Jurkat, Clone E6-1 (cell line): ENCODE data around the gene PRSS16.

Experiments used
- DNase-seq: peaks from one replicate; pipeline ENCODE4 v3.0.0-alpha.2; 2011; ENCODE audit warnings: low read depth, low spot score
- H3K4me3 ChIP-seq: 2 replicates; pipeline ENCODE4 v1.5.1; 2011; ENCODE audit warnings: mild to moderate bottlenecking, low read length, control low read depth, moderate library complexity

The PRSS16 gene

GRCh38 chr6:27280064-27280539 lies 32.6 kb downstream of the PRSS16 start:
- DNase-seq = peak; percentile 16
- H3K4me3 ChIP-seq = no peak overlapping the region

GRCh38 chr6:27280540-27281000 lies 33.1 kb downstream of the PRSS16 start:
- no peak for DNase-seq
- no peak overlapping the region for H3K4me3 ChIP-seq

DNA sequence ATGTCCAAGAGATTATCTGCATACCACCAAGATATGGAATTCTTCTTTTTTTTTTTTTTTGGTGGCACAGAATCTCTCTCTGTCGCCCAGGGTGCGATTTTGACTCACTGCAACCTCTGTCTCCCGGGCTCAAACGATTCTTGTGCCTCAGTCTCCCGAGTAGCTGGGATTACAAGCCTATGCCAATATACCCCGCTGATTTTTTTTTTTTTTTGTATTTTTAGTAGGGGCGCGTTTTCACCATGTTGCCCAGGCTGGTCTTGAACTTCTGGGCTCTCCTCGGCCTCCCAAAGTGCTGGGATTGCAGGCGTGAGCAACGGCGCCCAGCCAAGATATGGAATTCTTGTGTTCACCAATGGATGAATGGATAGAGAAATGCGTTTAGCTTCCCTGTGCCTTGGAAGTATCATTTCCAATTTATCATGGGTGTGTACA lies 33.6 kb downstream of the PRSS16 start:
- DNase-seq = no peak

DNA sequence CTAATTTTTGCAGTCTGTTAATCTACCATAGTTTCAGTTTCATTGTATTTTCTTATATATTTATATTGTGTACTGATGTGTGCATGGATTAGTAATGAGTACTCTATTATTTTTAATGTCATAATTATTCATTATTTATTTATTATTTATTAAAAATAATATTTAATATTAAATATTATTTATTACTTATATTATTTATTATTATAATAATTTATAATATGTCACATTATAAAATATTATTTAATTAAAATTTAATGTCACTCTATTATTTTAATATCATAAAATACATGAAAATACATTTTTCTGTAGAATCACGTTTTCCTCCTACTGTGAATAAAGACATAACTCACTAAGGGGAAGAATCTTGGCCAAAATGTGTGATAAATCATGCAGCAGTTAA lies 34.1 kb downstream of the PRSS16 start:
- H3K4me3 ChIP-seq = no peak overlapping the region
- DNase-seq = no peak

More for the DNA sequence above, 33.6 kb downstream of the PRSS16 start:
- H3K4me3 ChIP-seq = no peak overlapping the region

GRCh38 chr6:27283279-27283678 lies 35.8 kb downstream of the PRSS16 start:
- H3K4me3 ChIP-seq = no peak overlapping the region
- DNase-seq = no peak

- DNase-seq = no peak
- no peak overlapping the region for H3K4me3 ChIP-seq
These were observed 38.6 kb downstream of the PRSS16 start for GRCh38 chr6:27286141-27286540.

DNA sequence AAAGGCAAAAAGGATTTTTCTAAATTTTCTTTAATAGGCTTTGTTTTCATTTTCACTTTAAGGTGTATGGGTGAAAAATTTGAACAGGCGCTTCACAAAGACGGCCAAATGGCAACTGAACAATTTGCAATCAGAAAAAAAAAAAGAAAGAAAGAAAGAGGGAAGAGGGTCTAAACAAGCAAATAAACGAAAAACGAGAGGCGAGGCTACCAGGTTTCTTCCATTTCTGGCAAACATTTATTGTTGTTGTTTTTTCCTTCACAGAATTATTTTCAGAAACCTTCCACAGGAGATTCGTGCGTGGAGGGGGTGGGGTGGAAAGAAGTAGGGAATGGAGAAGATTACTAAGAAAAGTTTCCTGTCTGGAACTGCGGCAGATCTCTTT lies 40.2 kb downstream of the PRSS16 start:
- H3K4me3 ChIP-seq = no peak overlapping the region
- DNase-seq = no peak

DNA sequence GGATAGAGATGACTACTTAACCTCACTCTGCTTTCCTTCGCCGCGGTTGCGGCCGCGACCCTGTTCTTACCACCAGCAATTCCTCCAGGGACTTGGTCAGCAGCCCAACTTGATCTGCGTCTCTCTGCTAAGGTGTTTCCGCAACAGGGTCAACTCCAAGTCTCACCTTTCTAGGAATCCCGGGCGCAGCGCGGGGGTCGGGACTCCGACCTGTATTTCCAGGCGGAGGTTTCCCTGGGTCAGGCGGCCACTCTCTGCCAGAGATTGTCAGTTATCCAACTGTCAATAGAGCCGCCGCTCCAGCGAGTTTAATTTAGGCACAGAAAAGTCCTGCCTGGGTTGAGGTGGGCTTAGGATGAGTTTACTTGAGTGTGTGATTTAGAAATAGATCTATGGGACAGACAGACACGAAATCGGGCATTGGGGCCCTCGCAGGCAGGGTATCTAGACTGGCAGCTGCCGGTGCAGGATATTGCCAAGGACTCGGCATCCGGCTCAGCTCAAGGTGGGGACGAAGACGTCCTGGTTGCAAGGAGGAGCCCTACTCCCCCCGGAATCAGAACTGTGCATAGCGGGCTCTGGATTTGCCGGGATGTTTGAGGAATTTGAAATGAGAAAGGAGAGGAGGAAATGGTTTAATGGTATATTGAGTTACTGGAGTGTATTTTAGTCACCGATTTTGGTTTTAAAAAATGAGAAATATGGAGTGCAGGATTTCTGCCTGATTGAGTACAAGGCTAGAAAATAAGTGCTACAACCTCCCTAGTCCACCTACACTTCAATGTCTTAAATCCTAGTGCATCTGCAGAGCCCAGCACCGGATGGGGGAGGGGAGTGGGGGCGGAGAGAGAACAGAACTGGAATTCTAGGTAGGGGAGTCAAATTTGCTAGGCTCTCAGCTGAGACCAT lies 40.9 kb downstream of the PRSS16 start:
- H3K4me3 ChIP-seq = no peak overlapping the region
- no peak for DNase-seq

DNA sequence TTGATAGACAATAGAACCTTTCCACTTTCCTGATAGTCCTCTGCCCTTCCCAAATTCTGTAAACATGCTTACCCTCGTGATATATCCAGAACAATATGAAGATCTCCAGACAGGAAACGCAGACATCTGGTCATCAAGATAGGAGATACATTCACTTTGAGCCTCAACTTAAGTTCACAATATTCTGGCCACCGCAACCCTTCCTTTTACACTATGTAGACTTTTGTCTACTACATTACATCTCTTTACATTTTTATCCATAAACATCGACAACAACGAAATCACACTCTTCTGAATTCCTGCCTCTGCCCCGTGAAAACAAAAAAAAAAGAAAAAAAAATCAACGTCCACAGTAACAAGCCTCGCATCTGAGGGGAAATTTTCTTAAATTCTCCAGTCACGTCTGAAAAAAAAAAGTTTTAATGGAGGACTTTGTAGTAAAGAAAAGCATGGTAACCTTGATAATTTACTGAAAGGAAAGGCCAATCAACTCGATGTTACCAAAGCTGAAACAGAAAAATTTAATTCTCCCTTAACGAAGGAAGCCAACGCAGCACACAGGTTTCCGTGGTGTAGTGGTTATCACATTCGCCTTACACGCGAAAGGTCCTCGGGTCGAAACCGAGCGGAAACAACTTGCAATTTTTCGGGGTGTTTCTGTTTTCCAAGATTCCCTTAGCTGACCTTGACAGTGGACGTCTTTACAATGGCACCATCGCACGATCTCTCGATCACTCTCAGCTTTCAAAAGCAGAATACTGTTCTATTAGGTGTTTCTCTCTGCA lies 42.8 kb downstream of the PRSS16 start:
- no peak for DNase-seq
- no peak overlapping the region for H3K4me3 ChIP-seq

DNA sequence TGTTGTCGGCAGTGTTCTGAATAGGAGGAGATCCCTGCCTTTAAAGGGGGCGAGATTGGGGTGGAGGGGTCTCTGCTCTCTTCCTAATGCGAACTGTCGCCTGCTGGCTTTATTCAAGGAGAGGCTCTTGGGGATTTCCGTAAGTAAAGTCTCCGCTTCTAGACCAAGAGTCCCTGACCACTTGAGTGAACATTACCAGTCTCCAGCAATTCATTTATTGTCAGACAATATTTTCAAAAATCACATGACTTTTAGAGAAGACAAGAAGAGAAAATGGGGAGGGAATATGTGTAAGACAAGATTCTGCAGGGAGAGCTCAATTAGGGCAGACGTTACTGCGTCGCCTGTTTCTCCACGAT lies 43.3 kb downstream of the PRSS16 start:
- H3K4me3 ChIP-seq = no peak overlapping the region
- DNase-seq = no peak

- no peak for DNase-seq
- no peak overlapping the region for H3K4me3 ChIP-seq
These were observed 46.1 kb downstream of the PRSS16 start for GRCh38 chr6:27293436-27294098.

DNA sequence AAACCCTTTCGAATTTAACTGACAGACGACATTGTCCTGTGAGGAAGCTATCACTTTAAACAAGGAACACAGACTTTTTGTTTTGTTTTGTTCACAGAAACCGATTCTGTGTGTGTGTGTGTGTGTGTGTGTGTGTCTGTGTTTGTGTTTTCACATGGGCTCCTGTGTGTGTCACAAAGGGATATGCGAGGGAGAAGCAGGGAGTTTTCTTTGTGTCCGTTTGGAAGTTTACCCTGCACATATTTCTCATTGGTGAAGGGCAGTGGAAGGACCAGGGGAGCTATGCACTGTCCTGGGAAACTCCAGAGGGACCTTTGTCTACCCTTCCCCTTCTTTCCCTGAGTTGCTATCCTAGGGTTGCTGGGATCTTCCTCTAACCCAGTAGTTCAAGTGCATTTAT lies 46.9 kb downstream of the PRSS16 start:
- DNase-seq = no peak
- no peak overlapping the region for H3K4me3 ChIP-seq

DNA sequence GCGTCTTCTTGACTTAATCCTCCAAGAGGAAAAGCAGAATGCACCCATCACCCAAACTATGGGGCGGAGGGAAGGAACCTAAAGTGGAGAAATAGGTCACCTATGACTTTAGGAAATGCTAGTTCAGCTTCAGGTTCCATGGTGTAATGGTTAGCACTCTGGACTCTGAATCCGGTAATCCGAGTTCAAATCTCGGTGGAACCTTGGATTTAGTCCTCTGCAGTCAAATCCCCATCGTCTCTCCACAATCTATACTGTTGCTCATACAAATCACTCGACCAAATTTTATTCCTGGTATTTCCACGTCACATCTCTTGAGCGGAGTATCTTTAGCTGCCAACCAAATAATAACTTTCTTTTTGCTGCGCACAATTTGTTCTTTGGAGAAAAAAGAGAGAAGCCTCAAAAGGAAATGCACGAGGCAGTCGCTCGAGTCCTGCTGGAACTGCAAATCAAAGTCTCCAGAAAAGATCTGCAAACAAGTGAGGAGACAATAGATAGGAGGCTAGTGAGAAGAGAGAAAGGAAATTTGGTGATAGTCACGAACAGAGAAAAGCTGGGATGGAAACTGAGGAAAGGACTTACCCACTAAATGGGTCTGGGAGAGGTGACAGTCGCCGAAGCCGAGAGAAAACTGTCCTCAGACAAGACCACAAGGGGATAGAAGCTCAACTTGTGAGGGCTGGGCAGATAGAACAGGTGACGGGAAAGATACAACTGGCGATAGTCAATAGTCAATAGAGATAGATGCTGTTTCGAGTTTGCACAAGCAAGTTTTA lies 48.0 kb downstream of the PRSS16 start:
- H3K4me3 ChIP-seq = no peak overlapping the region
- no peak for DNase-seq

DNA sequence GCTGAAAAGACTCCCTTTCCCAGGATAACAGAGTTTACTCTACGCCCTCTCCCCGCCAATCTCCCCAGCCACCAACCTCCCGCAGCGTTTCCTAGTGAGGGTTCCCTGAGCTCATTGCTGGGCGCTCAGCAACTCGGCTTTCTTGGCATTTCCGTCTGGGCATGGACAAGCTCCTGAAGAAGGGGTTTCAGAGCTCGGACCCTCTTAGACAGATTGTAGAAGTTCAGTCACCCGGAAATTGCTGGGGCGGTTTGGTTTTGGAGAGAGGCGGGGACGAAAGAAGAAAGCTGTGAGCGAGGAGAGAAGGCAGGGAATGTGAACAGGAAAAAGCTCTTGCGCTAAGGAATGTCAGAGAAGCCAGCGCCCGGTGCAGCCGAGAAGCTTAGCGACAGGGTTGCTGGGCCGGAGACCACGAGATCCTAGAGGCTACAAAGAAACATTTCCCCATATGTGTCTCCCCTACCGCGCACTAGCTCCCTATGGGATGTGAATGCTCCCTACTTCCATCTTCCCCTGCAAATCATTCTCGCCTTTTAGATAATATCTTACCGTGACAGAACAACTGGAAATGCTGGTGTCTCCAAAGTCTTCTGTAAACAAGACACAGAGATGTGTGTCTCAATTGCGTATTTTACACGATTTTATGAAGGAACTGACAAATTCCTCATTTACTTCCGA lies 48.7 kb downstream of the PRSS16 start:
- no peak overlapping the region for H3K4me3 ChIP-seq
- DNase-seq = no peak

- H3K4me3 ChIP-seq = no peak overlapping the region
- DNase-seq = no peak
These were observed 50.0 kb downstream of the PRSS16 start for GRCh38 chr6:27297484-27297856.

DNA sequence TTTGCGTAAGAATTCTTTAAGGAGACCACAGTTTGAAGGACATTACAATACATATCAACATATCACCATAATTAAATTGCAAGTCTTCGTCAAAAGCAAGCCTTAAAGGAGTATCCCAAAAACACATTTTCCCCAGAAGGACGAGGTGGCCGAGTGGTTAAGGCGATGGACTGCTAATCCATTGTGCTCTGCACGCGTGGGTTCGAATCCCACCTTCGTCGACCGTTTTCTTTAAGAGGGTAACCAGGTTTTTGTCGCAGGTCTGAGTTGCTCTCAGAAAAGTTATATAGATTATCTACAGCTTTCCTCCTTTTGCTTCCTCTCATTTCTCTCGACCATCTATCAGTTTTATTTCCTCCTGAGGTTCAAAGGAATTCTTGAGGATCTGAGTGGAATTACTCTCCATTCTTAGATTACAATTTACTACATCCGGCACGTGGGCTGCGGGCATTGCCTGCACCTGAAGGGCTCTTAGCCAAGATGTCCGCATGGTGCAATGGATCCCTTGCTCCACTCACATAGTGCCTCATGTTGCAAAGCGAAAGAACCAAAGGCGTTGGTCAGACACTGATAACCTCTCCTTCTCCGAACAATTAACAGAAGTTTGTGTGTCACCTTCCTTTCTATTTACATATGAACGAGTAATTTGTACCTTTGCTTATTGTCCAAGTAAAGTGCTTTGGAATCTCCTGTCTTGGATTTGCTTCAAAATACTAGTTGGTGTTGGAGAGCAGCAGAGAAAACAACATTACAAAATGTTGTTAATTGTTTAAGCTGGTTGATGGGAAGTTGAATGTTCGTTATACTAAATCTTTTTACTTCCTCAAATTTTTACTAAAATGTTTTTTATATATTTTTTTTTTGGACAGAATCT lies 50.6 kb downstream of the PRSS16 start:
- H3K4me3 ChIP-seq = no peak overlapping the region
- no peak for DNase-seq

DNA sequence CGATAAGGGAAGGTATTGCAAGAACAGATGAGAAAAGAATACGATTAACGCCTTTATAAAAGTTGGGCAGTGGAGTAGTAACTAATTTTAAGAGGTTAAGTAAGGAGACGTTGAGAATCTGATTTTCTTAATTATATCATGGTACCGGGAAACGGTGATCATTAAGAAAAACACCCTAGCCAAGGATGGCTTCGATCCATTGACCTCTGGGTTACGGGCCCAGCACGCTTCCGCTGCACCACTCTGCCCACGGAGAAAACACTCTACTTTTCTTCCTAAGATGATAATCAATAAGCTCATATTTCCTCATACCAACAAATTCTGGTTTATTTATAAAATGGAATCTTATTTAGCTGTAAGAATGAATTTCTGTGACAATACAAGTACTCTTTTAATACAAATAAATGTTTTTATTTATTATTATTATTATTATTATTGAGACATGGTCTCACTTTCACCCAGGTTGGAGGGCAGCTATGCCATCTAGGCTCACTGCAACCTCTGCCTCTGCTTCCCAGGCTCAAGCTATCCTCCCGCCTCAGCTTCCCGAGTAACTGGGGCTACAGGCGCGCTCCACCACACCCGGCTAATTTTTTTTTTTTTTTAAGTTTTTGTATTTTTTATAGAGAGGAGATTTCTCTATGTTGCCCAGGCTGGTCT lies 56.2 kb downstream of the PRSS16 start:
- no peak for DNase-seq
- H3K4me3 ChIP-seq = no peak overlapping the region
